Adrenal gland (tissue), 12 donors: ENCODE measurements around the gene SLC24A3. TPM values are rescaled to one million over a fixed set of nuclear protein-coding genes. Genes with fewer than 3 reads are reported as not detected.

Experiments
- DNase-seq, 7 donors: peaks; one replicate each; pipeline ENCODE4 v3.0.0-alpha.2; 2019 to 2020
- H3K27ac ChIP-seq, 5 donors: fragments of 200-600 bp; sonication (generic) in 4 of 5; 1 replicate in 3 of 5; 2 replicates in 2 of 5; pipeline versions ENCODE4 v1.5.1 to v1.8.0; 2016 to 2020; ENCODE audit warnings: mild to moderate bottlenecking in 1 of 5
- H3K27me3 ChIP-seq: fragments of 200-600 bp; 2 replicates; pipeline ENCODE4 v1.8.0; 2021
- H3K36me3 ChIP-seq, 2 donors: fragments of 200-600 bp; replicated peaks in 1 of 2; 1 replicate in 1 of 2; 2 replicates in 1 of 2; pipeline versions ENCODE4 v1.5.1 to v1.8.0; 2018 to 2022
- H3K4me1 ChIP-seq, 2 donors: fragments of 200-600 bp; replicated peaks in 1 of 2; 1 replicate in 1 of 2; 2 replicates in 1 of 2; pipeline versions ENCODE4 v1.5.1 to v1.8.0; 2018 to 2021
- H3K4me3 ChIP-seq, 4 donors: fragments of 200-600 bp; sonication (generic) in 3 of 4; one replicate each; pipeline ENCODE4 v1.5.1; 2016 to 2018
- H3K9me3 ChIP-seq, 3 donors: fragments of 200-600 bp; sonication (generic) in 1 of 3; replicated peaks in 1 of 3; 1 replicate in 2 of 3; 2 replicates in 1 of 3; pipeline versions ENCODE4 v1.5.1 to v1.8.0; 2016 to 2021
- POLR2A ChIP-seq, 2 donors: fragments of 450-650 bp; IDR thresholded peaks; one replicate each; pipeline ENCODE4 v1.6.1; 2017; ENCODE audit warnings: antibody characterized with exemption in 2 of 2, mild to moderate bottlenecking in 2 of 2, moderate library complexity in 1 of 2
- WGBS, 4 donors: extraction: QIAGEN DNeasy Blood & Tissue Kit in 2 of 4; methylation state at CpG; one replicate each; pipeline versions ENCODE4 v1.1.5 to v1.1.7; 2013 to 2017; 5-methylcytosine and 5-hydroxymethylcytosine counted together
- intact Hi-C, 2 donors: fragments of 100-400 bp; cut with DNase I; formaldehyde crosslinking; loops; one replicate each; pipeline versions ENCODE4 v1.14.1 to v1.15.0; 2022 to 2023
- polyA plus RNA-seq, 3 donors: library from polyadenylated mRNA; stranded (reverse); fragments of 200-250 nt in 2 of 3; fragments of 350-450 nt in 1 of 3; fragmentation: Illumina TruSeq in 1 of 3; extraction: RNeasy Lipid Tissue Mini Kit (QIAGEN cat#74804) in 1 of 3; gene quantifications; one replicate each; pipeline ENCODE4 v1.2.3, GENCODE V29; 2013 to 2014
- total RNA-seq, 9 donors: library from RNA; depleted of rRNA in 4 of 9; stranded (reverse); fragments of >200 nt in 4 of 9; fragments of 120-200 nt in 1 of 9; fragmentation: NEBNext Ultra II Directional in 1 of 9; extraction: Animal tissue kit (Norgen Biotek cat#: 25700) in 1 of 9; gene quantifications; one replicate each; pipeline versions ENCODE4 v1.1.0 to v1.2.4, GENCODE V29; 2013 to 2023
- TF ChIP-seq, protein P1 (sequence below), 6 experiments: fragments of 450-650 bp in 4 of 6; fragments of 200-600 bp in 2 of 6; sonication (generic) in 1 of 6; IDR thresholded peaks; 1 replicate in 5 of 6; 2 replicates in 1 of 6; pipeline versions ENCODE4 v1.5.1 to v1.8.0; 2016 to 2021; ENCODE audit warnings: antibody characterized with exemption in 6 of 6, mild to moderate bottlenecking in 2 of 6, moderate library complexity in 1 of 6
- donor health status: healthy with polysubstance abuse.
- donor health status: Bipolar disorder and iron deficiency.
- donor health status: DM: yes; HTN: yes; CAD: no.
- donor health status: DM: no; HTN: no; CAD: no.
- donor health status: DM: no; HTN: no; CAD: no.
- donor health status: DM: yes; HTN: yes; CAD: no.

The SLC24A3 gene
- total and polyA plus RNA-seq, 12 donors = 0.89 to 44.4 (median 2.7) TPM

- WGBS, 4 donors = 87 to 95% (median 94%) methylated on average over 2 of the region's 2 CpGs
- no peaks in the 10 kb centered on the region for H3K27me3 ChIP-seq
- H3K4me1 ChIP-seq = peaks cover 0 to 3% of the 10 kb centered on the region in 2 donors
- H3K27ac ChIP-seq = no peak overlapping the region
- no peaks in the 10 kb centered on the region for H3K36me3 ChIP-seq
- H3K9me3 ChIP-seq = no peaks in the 10 kb centered on the region
- intact Hi-C loops = loop anchor here (10.0 kb wide), 1 partner anchor 70 kb away; no protein-coding TSS in a partner anchor
- H3K4me3 ChIP-seq = no peak overlapping the region
- no peak for TF ChIP-seq POLR2A (IDR thresholded peaks at IDR 0.05)
- TF ChIP-seq, protein P1, sequence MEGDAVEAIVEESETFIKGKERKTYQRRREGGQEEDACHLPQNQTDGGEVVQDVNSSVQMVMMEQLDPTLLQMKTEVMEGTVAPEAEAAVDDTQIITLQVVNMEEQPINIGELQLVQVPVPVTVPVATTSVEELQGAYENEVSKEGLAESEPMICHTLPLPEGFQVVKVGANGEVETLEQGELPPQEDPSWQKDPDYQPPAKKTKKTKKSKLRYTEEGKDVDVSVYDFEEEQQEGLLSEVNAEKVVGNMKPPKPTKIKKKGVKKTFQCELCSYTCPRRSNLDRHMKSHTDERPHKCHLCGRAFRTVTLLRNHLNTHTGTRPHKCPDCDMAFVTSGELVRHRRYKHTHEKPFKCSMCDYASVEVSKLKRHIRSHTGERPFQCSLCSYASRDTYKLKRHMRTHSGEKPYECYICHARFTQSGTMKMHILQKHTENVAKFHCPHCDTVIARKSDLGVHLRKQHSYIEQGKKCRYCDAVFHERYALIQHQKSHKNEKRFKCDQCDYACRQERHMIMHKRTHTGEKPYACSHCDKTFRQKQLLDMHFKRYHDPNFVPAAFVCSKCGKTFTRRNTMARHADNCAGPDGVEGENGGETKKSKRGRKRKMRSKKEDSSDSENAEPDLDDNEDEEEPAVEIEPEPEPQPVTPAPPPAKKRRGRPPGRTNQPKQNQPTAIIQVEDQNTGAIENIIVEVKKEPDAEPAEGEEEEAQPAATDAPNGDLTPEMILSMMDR (IDR thresholded peaks at IDR 0.05) = no peak
- no peak for DNase-seq
Measured at GRCh38 chr20:19765266-19765665, 552.8 kb downstream of the SLC24A3 start.

- no peaks in the 10 kb centered on the region for H3K36me3 ChIP-seq
- 92 to 97% (median 94%) methylated on average over 4 of the region's 4 CpGs for WGBS, 4 donors
- DNase-seq = no peak
- no peaks in the 10 kb centered on the region for H3K4me1 ChIP-seq
- no peak overlapping the region for H3K4me3 ChIP-seq
- no peaks in the 10 kb centered on the region for H3K27me3 ChIP-seq
- H3K27ac ChIP-seq = no peak overlapping the region
- TF ChIP-seq, protein P1 (IDR thresholded peaks at IDR 0.05) = no peak
- no peak for TF ChIP-seq POLR2A (IDR thresholded peaks at IDR 0.05)
- intact Hi-C loops = loop anchor here (10.0 kb wide), 1 partner anchor 71 kb away; no protein-coding TSS in a partner anchor
- no peaks in the 10 kb centered on the region for H3K9me3 ChIP-seq
Measured at GRCh38 chr20:19765913-19766312, 553.5 kb downstream of the SLC24A3 start.

- Histone ChIP-seq H3K9me3 (no peaks in the 10 kb centered on the region), H3K4me1 (no peaks in the 10 kb centered on the region), H3K4me3 (no peak overlapping the region), H3K27me3 (no peaks in the 10 kb centered on the region), H3K27ac (no peak overlapping the region), H3K36me3 (no peaks in the 10 kb centered on the region)
- TF ChIP-seq POLR2A (IDR thresholded peaks at IDR 0.05) = no peak
- TF ChIP-seq, protein P1 (IDR thresholded peaks at IDR 0.05) = no peak
- 79 to 94% (median 87%) methylated on average over 4 of the region's 4 CpGs for WGBS, 4 donors
- intact Hi-C loops = loop anchor here (10.0 kb wide), 1 partner anchor 72 kb away; no protein-coding TSS in a partner anchor
- DNase-seq = no peak
Measured at GRCh38 chr20:19767070-19767469, 554.6 kb downstream of the SLC24A3 start.

- Histone ChIP-seq H3K27ac (no peak overlapping the region), H3K36me3 (no peaks in the 10 kb centered on the region), H3K4me3 (no peak overlapping the region), H3K9me3 (no peaks in the 10 kb centered on the region), H3K27me3 (no peaks in the 10 kb centered on the region), H3K4me1 (no peaks in the 10 kb centered on the region)
- DNase-seq = no peak
- WGBS, 4 donors = 92 to 95% (median 94%) methylated on average over 5 to 7 of the region's 7 CpGs
- intact Hi-C loops = loop anchor here (10.0 kb wide), 1 partner anchor 74 kb away; no protein-coding TSS in a partner anchor
- TF ChIP-seq POLR2A (IDR thresholded peaks at IDR 0.05) = no peak
- TF ChIP-seq, protein P1 (IDR thresholded peaks at IDR 0.05) = no peak
Measured at GRCh38 chr20:19768325-19768842, 555.9 kb downstream of the SLC24A3 start.
